Stimulated activated CD4-positive, alpha-beta T cell treated with anti-CD3 and anti-CD28 coated beads, TNF-alpha, amount 100 ng/mL, for 1 hour (primary cell): ENCODE results near the gene TPST1.
"Not testable (repeated sequence)": the region's sequence is repeated elsewhere in the genome, so short reads cannot be mapped to it uniquely, and the experiment has no call there.

Source experiments
- DNase-seq, 3 donors: peaks; one replicate each; pipeline ENCODE4 v3.0.0-alpha.2; 2020; ENCODE audit warnings: low read depth in 3 of 3, low spot score in 1 of 3

TPST1 gene

DNA sequence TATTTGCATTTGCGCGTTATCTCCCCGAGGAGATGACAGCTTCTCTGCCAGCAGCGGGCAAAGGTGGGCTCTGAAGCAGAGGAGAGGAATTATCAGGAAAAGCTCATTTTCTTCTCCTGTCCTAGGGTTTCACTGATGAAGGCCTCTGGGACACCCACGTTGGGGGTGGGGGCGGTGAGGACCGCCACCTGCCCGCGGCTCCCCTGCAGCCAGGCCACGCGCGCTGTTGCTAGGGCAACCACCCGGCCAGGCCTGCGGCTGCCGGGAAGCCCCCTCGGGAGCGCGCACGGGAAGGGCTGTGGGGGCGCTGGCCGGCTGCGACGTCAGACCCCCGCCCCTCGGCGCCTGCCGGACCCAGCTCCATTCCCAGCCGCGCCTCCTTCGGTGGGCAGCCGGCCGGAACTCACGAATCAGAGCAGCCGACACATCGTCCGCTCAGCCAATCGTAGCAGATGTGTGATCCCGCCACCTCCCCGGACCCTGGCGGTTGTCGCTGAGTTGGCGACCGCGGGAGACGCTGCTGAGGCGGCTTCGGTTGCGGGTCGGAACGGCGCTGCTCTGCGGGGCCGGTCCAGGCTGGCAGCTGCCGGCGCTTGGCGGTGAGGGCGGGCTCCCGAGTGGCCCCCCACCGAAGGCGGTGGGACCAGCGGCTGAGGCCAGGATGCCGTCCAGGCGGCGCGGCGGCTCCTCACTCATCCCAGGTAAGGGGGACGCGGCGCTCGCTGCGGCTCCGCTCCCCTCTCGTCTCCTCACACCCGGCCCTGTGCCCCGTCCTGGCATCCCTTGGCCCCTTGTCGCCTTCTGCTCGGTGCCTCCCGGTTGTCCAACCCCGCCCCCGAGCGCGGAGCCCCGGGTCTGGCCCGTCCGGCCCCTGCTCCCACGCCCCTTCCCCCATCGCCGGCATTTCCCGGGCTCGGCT, at the start of gene TPST1:
Gene TPST1, plus strand, starts transcription at position 513 of the 919 bp plus-strand sequence. CDS start 35,092 bp downstream, outside the sequence.
- DNase-seq: peak; percentile 38 to 77 (median 61)

DNA sequence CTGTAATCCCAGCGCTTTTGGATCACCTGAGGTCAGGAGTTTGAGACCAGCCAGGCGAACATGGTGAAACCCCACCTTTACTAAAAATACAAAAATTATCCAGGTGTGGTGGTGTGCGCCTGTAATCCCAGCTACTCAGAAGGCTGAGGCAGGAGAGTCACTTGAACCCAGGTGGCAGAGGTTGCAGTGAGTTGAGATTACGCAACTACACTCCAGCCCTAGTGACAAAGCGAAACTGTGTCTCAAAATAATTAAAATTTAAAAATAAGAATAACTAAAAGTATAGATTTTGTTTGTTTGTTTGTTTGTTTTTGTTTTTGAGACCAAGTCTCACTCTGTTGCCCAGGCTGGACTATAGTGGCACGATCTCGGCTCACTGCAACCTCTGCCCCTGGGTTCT, 49.1 kb upstream of the TPST1 start:
- DNase-seq: not testable (repeated sequence)

DNA sequence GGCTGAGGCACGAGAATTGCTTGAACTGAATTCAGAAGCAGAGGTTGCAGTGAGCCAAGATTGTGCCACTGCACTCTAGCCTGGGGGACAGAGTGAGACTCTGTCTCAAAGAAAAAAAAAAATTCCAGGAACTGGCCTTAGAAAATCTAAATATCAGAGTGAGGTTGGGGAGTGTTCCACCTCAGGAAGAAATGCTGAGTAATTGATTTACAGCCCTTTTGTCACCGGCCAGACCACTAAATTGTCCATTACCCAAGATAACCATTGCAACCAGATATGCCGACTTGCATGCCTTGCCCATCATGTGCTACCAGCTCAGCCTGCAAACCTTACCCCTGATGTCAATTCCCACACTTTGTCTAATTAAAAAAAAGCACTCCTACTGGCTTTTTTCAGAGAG, 48.1 kb upstream of the TPST1 start:
- no peak for DNase-seq

DNA sequence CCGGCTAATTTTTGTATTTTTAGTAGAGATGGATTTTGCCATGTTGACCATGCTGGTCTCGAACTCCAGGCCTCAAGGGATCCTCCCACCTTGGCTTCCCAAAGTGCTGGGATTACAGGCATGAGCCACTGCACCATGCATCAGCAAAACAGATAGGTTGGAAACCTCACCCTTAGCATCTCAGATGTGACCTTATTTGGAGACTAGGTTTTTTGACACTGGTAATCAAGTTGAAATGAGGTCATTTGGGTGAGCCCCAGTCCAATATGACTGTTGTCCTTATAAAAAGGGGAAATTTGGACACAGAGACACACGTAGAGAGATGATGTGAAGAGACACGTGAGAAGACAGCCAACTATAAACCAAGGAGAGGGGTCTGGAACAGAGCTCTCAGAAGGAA, 42.5 kb upstream of the TPST1 start:
- no peak for DNase-seq

DNA sequence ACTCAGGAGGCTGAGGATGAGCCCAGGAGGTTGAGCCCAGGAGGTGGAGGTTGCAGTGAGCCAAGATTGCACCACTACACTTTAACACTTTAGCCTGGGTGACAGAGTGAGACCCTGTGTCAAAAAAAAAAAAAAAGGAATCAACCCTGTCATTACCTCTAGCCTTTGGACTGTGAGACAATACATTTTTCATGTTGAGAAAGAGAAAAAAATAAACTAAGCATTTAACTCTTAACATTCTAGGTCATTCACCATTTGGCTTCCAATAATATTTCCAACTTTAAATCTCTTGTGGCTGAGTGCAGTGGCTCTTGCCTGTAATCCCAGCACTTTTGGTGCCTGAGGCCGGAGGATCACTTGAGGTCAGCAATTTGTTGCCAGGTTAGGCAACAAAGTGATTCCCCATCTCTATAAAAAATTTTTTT, 41.9 kb upstream of the TPST1 start:
- no peak for DNase-seq

DNA sequence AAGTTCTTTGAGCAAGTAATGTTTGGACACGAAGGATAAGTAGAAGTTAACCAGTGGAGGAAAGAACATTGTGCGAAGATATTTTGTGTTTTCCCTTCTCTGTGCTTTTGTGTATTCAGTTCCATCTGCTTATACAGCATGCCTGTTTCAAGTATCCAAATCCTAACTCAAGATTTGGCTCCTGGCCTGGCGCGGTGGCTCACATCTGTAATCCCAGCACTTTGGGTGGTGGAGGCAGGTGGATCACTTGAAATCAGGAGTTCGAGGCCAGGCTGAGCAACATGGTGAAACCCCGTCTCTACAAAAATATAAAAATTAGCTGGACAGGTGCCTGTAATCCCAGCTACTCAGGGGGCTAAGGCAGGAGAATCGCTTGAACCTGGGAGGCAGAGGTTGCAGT, 40.8 kb upstream of the TPST1 start:
- no peak for DNase-seq

DNA sequence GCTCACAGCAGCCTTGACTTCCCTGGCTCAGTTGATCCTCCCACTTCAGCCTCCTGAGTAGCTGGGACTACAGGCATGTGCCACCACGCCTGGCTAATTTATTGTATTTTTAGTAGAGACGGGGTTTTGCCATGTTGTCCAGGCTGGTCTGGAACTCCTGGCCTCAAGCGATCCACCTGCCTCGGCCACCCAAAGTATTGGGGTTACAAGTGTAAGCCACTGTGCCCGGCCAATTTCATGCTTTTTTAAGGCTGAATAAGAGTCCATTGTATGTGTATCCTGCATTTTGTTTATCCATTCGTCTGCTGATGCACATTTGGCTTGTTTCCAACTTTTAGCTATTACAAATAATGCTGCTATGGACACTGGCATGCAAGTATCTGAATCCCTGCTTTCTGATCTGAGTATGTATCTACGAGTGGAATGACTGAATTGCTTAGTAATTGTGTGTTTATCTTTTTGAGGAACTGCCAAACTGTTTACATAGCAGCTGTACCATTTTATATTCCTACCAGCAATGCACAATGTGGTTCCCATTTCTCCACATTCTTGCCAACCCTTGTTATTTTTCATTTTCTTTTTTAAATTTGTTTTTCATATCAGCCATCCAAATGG, 37.3 kb upstream of the TPST1 start:
- no peak for DNase-seq

DNA sequence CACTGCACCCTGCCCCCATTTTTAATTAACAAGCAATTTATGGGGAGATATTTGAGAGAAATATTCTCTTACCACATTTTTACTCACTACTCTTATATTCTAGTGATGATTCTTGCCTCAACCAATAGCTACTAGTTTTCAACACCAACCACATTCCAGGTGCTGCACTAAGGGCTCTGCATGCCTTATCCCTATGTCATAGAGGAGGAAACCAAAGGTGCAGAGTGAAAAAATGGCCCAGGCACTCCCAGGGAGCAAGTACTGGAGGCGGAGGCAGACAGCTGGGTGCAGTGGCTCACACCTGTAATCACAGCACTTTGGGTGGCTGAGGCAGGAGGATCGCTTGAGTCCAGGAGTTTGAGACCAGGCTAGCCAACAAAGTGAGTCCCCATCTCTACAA, 35.5 kb upstream of the TPST1 start:
- no peak for DNase-seq

DNA sequence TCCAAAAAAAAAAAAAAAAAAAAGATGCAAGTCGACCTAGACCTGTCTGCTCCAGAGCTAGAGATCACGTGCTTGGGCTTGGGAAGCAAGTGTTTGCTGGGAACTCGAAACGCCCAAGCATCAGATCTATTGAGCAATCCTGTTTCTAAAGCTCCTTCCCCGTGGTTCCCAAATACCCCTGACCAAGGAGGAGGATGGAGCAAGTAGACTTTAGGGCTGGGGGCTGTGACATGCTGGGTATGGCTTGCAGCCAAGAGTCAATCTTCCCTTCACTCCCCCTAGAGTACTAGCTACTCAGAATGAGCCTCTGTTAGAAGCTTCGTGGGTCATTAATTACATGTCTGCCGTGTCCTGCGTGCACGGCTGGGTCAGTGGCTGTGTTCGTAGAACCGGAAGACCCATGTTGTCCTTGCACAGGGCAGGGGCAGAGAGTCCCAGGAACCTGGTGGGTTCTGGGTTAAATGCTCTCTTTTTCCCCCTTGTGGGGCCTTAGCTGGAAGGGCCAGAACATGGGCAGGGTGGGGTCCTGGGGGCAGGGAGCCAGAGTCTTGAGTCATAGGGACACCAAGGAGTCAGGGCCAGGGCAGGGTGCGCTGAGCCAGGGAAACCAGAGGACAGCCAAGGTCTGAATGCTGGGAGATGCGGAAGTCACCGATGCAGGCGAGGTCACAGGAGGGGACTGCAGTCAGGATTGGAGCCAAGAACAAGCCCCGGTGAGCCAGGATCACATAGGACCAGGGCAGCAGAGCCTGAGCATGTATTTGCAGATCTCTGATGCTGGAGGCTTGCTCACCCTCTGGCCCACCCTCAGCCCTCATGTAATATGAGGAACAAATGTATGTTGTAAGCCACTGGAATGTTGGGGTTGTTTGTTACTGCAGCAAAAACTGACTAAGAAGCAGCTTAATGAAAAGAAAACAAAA, 34.6 kb upstream of the TPST1 start:
- DNase-seq: no peak

DNA sequence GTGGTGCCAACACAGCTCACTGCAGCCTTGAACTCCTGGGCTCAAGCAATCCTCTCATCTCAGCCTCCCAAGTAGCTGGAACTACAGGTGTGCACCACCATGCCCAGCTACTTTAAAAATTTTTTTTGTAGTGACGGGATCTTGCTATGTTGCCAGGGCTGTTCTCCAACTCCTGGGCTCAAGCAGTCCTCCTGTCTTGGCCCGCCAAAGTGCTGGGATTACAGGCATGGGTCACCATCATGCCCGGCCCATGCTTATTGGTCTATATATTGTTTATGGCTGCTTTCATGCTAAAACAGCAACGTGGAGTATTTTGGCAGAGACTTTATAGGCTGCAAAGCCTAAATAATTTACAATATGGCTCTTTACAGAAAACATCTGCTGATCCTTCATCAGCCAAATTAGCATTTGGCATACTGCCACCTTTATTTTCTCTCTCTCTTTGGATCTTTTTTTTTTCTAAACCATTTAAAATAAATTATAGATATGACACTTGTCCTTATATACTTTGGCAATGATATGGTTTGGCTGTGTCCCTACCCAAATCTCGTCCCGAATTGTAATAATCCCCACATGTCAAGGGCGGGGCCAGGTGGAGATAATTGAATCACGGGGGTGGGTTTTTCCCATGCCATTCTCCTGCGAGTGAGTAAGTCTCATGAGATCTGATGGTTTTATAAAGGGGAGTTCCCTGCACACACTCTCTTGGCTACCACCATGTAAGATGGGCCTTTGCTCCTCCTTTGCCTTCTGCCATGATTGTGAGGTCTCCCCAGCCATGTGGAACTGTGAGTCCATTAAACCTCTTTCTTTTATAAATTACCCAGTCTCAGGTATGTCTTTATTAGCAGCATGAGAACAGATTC, 32.4 kb upstream of the TPST1 start:
- not testable (repeated sequence) for DNase-seq

DNA sequence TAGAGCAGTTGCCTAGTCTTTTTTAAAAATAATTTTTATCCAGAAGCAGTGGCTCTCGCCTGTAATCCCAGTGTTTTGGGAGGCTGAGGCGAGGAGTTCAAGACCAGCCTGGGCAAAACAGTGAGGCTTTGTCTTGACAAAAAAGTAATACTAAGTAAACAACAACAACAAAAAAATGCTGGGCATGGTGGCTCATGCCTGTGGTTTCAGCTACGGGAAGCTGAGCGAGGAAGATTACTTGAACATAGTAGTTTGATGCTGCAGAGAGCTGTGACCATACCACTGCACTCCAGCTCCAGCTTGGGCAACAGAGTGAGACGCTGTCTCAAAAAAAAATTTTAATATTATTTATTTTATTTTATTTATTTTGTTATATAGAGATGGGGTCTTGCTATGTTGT, 31.3 kb upstream of the TPST1 start:
- no peak for DNase-seq

DNA sequence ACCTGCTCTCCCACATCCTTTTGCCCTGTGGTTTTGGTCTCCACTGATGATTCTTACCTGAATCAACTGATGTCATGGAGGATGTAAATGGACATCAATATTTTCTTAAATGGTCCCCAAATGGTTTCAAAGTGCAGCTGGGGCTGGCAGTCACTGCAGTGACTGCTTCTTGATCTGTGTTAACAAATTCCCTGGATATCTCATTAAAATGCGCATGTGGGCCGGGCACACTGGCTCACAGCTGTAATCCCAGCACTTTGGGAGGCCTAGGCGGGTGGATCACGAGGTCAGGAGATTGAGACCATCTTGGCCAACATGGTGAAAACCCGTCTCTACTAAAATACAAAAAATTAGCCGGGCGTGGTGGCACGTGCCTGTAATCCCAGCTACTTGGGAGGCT, 30.1 kb upstream of the TPST1 start:
- not testable (repeated sequence) for DNase-seq

DNA sequence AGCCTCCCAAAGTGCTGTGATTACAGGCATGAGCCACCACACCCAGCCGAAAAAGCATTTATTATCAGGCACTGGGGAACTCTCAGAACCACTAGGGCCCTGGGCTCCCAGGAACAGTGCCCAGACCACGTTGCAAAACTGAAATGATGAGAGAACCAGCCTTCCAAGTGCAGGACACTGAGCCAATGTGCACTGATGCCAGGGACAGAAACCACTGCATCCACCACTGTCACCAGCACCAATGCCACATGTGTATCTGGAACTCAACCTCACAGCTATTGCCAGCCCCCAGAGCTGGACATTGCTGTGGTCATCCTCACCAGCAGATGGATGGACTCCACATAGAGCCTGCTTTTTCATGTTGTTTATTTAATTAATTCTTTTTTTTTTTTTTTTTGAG, 28.2 kb upstream of the TPST1 start:
- no peak for DNase-seq

DNA sequence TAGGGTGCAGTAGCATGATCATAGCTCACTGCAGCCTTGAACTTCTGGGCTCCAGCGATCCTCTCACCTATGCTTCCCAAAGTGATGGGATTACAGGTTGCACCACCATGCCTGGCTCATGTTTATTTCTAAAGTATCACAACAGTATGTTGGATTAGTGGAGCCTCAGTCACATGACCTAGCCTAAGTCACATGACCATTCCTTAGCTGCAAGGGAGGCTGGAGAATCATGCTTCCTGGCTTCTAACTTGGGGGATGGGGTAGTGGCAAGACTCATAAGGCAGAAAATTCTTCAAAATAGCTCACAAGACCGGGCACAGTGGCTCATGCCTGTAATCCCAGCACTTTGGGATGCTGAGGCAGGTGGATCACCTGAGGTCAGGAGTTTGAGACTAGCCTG, 26.9 kb upstream of the TPST1 start:
- DNase-seq: no peak

DNA sequence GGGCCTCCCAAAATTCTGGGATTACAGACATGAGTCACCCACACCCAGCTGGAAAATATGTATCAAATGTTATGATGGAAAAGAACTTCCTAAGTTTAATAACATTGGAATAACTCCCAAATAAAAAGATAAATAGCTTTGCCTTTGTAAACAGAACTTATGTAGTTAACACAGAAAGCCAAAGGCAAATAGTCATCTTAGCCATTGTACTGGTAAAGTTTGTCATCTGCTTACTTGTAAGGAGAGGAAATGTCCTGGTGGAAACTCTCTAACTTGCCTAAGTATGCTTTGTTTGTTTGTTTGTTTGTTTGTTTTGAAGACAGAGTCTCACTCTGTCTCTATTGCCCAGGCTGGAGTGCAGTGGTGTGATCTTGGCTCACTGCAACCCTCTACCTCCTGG, 23.8 kb upstream of the TPST1 start:
- no peak for DNase-seq

DNA sequence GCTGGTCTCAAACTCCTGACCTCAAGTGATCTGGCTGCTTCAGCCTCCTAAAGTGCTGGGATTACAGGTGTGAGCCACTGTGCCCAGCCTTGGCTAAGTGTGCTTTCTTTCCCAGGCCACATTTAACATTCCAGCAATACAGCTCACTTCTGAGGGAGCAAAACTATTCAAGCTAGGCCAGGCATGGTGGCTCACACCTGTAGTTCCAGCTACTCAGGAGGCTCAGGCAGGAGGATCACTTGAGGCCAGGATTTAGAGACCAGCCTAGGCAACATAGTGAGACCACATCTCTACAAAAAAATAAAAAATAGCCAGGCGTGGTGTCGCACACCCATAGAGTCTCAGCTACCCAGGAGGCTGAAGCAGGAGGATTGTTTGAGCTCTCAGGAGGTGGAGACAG, 23.3 kb upstream of the TPST1 start:
- DNase-seq: no peak

DNA sequence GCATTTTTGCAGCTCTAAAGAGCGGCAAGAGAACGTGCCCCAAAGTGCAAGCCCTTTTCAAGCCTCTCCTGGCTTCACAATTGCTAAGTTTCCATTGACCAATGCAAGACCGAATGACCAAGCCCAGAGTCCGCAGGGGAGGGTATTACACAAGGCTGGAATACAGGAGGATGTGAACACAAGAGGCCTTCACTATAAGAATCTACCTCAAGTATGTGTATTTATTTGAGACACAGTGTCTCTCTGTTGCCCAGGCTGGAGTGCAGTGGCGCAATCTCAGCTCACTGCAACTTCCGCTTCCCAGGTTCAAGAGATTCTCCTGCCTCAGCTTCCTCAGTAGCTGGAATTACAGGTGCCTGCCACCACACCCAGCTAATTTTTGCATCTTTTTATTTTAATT, 22.2 kb upstream of the TPST1 start:
- no peak for DNase-seq

DNA sequence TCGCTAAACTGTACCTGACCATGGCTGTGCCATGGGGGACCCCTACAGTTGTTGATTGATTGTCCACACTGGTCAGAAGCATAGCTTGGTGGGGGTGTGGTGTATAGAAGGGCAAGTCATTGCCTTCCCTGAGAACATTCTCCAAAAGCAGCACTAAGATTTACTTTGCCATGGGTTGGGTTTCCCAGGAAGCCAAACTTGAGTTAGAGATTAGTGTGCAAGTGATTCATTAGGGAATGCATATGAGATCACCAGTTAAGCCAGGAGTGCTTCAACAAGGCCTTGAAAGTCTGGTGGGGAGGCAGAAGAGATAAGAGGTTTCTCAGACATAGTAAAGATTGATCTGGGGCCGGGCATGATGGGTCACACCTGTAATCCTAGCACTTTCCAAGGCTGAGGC, 21.4 kb upstream of the TPST1 start:
- DNase-seq: no peak

DNA sequence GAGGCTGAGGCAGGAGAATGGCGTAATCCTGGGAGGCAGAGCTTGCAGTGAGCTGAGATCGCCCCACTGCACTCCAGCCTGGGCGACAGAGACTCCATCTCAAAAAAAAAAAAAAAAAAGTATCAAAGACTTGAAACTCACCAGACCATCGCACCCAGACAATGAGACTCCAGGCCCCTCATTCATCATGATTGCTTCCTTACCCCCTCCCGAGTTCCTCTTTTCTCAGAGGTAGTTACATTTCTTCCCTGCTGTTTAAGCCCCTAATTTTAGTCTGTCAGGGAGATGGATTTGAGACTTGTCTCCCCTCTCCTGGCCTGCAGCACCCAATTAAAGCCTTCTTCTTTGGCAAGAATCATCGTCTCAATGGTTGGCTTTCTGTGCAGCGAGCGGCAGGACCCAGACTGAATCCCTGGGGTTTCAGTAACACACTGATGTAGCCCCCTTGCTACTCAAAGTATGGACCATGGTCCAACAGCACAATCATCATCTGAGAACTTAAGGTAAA, 19.4 kb upstream of the TPST1 start:
- no peak for DNase-seq

DNA sequence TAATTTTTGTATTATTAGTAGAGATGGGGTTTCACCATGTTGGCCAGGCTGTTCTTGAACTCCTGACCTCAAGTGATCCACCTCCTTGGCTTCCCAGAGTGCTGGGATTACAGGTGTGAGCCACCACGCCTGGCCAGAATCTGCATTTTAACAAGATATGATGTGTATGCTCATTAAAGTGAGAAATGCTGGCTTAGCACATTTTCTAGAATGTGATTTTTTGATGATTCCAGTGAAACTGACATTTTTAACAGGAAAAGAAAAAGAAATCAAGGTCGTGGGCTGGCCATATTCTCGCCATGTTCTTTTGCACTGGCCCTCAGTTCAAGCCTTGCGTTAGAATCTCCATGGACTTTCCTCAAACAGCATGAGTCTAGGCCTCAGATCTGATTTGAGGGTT, 18.1 kb upstream of the TPST1 start:
- no peak for DNase-seq
